ENCODE data around the gene CNPY1. TPM values are rescaled to one million over a fixed set of nuclear protein-coding genes. Genes with fewer than 3 reads are reported as not detected.

Gene CNPY1
- total and polyA plus RNA-seq, 2 experiments from 2014 or later = 0.15 TPM; not detected in 1

- no peak for DNase-seq (ENCODE audit: low read depth in 1 of 2, low spot score in 1 of 2)
- TF ChIP-seq, protein P1, sequence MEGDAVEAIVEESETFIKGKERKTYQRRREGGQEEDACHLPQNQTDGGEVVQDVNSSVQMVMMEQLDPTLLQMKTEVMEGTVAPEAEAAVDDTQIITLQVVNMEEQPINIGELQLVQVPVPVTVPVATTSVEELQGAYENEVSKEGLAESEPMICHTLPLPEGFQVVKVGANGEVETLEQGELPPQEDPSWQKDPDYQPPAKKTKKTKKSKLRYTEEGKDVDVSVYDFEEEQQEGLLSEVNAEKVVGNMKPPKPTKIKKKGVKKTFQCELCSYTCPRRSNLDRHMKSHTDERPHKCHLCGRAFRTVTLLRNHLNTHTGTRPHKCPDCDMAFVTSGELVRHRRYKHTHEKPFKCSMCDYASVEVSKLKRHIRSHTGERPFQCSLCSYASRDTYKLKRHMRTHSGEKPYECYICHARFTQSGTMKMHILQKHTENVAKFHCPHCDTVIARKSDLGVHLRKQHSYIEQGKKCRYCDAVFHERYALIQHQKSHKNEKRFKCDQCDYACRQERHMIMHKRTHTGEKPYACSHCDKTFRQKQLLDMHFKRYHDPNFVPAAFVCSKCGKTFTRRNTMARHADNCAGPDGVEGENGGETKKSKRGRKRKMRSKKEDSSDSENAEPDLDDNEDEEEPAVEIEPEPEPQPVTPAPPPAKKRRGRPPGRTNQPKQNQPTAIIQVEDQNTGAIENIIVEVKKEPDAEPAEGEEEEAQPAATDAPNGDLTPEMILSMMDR (IDR thresholded peaks at IDR 0.05; ENCODE audit: low read depth, low read length) = no peak
- Histone ChIP-seq H3K27ac (no peak overlapping the region), H3K4me1 (ENCODE audit: low read depth) (no peaks in the 10 kb centered on the region), H3K4me3 (no peak overlapping the region), H3K36me3 (no peaks in the 10 kb centered on the region), H3K9me3 (ENCODE audit: low read depth) (no peaks in the 10 kb centered on the region), H3K27me3 (peaks cover 100% of the 10 kb centered on the region)
Observed at GRCh38 chr7:155513543-155514285, 32.6 kb downstream of the CNPY1 start.

DNA sequence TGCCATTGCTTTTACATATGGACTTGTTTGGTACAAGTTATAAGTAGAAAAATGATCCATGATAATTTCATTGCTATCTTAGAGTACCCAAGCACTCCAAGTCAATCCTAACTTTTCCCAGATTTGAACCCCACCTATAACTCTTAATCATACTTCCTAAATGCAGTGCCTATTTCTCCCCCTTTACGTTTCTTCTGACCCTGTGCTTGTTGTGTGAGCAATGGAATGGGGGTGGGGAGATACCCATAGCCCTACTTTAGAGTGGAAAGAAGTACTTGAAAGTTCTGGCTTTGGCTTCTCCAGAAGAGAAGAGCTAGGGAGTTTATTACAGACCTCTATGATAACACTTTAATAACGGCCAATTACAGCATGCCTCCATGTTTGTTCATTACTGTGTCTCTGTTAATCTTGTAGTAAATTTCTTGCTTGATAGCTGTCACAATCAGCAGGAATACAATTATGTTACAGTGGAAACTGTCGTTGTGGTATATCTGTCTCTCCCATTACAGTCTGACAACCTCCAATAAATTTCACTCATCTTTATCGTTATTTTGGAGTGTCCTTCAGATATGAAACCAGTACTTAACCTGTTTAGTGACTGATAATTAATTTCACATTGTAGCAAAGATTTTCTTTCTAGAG is 34.0 kb downstream of the CNPY1 start:
- Histone ChIP-seq H3K27ac (no peak overlapping the region), H3K36me3 (no peaks in the 10 kb centered on the region), H3K4me3 (no peak overlapping the region), H3K4me1 (ENCODE audit: low read depth) (no peaks in the 10 kb centered on the region), H3K9me3 (ENCODE audit: low read depth) (no peaks in the 10 kb centered on the region), H3K27me3 (peaks cover 100% of the 10 kb centered on the region)
- TF ChIP-seq, protein P1 (IDR thresholded peaks at IDR 0.05; ENCODE audit: low read depth, low read length) = no peak
- no peak for DNase-seq (ENCODE audit: low read depth in 1 of 2, low spot score in 1 of 2)

- Histone ChIP-seq H3K9me3 (ENCODE audit: low read depth) (no peaks in the 10 kb centered on the region), H3K27ac (no peak overlapping the region), H3K27me3 (peaks cover 100% of the 10 kb centered on the region), H3K4me3 (no peak overlapping the region), H3K4me1 (ENCODE audit: low read depth) (no peaks in the 10 kb centered on the region), H3K36me3 (no peaks in the 10 kb centered on the region)
- DNase-seq (ENCODE audit: low read depth in 1 of 2, low spot score in 1 of 2) = no peak
- TF ChIP-seq, protein P1 (IDR thresholded peaks at IDR 0.05; ENCODE audit: low read depth, low read length) = no peak
Observed at GRCh38 chr7:155511702-155511996, 34.7 kb downstream of the CNPY1 start.

DNA sequence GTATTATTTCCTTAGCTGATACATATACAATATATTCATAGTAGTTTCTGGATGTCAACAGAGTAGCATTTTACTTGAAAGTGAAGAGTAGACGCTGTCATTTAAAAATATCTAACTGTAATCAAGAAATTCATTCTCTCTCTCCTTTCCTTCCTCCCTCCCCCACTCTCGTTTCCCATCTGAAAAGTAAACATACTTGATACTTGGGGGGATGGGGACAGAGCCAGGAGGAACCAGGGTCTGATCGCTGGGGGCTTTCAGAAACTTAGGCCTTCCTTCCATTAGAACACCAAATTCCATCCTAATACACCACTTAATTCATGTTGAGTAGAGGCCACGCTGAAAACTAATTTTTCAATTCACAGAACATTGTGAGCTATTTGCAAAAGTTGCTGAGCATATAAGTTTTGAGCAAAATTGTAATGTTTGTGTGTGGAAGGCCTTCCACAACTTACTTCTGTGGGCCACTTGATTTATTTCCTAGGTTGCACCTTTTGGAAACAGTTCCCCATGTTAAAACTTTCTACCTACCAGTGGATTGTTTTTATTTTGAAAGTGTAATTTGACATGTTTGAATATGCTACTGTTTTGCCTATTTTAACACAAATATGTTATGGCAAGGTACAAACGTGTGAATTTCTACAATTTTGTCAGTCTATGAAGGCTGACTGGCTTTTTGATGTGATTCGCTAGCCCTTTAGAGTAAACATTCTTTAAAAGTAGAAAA is 35.2 kb downstream of the CNPY1 start:
- DNase-seq (ENCODE audit: low read depth in 1 of 2, low spot score in 1 of 2) = no peak
- Histone ChIP-seq H3K9me3 (ENCODE audit: low read depth) (no peaks in the 10 kb centered on the region), H3K27me3 (peaks cover 100% of the 10 kb centered on the region), H3K4me3 (no peak overlapping the region), H3K4me1 (ENCODE audit: low read depth) (no peaks in the 10 kb centered on the region), H3K27ac (no peak overlapping the region), H3K36me3 (no peaks in the 10 kb centered on the region)
- TF ChIP-seq, protein P1 (IDR thresholded peaks at IDR 0.05; ENCODE audit: low read depth, low read length) = no peak

DNA sequence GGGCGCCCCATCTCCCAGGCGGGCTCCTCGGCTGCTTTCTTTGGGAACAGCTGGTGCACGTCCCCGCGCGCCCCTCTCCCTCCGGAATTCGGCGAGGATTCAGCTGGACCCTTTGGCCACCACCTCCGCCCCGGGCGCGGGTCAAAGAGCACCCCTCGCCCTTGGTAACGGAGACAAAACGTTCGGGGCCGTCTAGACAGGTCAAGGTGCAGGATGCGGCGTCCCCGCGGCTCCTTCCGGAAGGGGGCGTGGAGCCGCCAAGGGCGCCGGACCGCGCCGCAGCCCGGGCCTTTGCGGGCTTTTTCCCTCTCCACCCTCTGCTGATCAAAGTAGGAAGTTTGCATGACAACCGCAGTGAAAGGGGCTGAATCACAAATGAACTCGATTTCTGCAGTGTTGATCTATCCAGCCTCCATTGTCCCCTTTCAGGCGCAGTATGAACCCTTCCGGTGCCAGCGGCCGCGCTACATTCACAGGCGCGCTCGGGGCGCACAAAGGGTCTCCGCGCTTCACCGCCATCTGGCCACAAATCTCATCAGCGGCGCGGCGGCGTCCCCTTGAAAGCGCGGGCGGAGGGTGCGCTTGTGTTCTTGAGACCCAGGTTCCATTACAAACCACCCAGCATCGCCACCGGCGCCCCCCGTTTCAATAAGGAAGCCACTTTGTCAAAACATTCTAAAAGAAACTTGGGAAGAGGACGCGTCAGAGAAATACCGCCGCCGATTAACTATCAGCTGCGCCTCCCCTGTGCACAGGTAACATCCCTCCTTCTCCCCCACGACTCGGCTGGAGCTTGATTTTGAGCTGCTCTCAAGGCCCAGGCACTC is 36.4 kb downstream of the CNPY1 start:
- no peak for DNase-seq (ENCODE audit: low read depth in 1 of 2, low spot score in 1 of 2)
- H3K27ac ChIP-seq = no peak overlapping the region

More for the DNA sequence above, 36.4 kb downstream of the CNPY1 start:
- no peaks in the 10 kb centered on the region for H3K4me1 ChIP-seq (ENCODE audit: low read depth)
- TF ChIP-seq, protein P1 (IDR thresholded peaks at IDR 0.05; ENCODE audit: low read depth, low read length) = no peak
- H3K27me3 ChIP-seq = peaks cover 100% of the 10 kb centered on the region
- peak overlapping the region; percentile 5 for H3K4me3 ChIP-seq
- H3K9me3 ChIP-seq (ENCODE audit: low read depth) = no peaks in the 10 kb centered on the region
- H3K36me3 ChIP-seq = no peaks in the 10 kb centered on the region

All from cardiac muscle cell (in vitro differentiated cells and primary cell).